ENCODE results near the gene RPTOR.

Gene RPTOR

GRCh38 chr17:80945736-80946135 is 401.1 kb downstream of the RPTOR start:
- DNase-seq (ENCODE audit: insufficient read length, low spot score) (no peak), FAIRE-seq (no peak)
- no peak for TF ChIP-seq POLR2A (IDR thresholded peaks at IDR 0.05; ENCODE audit: low read depth, low read length)

DNA sequence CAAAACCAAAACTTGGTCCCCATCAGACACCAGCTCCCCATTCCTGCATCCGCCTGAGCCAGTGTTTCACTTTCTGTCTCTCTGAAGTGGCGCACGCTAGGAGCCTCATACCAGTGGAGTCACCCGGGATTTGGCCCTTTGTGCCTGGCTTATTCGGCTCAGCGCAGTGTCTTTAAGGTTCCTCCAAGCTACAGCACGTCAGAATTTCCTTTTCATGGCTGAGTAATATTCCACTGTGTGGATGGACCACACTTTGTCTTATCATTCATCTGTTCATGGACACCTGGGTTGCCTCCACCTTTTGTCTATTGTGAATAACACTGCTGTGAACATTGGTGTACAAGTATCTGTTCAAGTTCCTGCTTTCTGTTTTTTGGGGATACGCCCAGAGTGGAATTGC is 401.8 kb downstream of the RPTOR start:
- DNase-seq (ENCODE audit: insufficient read length, low spot score) (no peak), FAIRE-seq (no peak)
- TF ChIP-seq POLR2A (IDR thresholded peaks at IDR 0.05; ENCODE audit: low read depth, low read length), result no peak

DNA sequence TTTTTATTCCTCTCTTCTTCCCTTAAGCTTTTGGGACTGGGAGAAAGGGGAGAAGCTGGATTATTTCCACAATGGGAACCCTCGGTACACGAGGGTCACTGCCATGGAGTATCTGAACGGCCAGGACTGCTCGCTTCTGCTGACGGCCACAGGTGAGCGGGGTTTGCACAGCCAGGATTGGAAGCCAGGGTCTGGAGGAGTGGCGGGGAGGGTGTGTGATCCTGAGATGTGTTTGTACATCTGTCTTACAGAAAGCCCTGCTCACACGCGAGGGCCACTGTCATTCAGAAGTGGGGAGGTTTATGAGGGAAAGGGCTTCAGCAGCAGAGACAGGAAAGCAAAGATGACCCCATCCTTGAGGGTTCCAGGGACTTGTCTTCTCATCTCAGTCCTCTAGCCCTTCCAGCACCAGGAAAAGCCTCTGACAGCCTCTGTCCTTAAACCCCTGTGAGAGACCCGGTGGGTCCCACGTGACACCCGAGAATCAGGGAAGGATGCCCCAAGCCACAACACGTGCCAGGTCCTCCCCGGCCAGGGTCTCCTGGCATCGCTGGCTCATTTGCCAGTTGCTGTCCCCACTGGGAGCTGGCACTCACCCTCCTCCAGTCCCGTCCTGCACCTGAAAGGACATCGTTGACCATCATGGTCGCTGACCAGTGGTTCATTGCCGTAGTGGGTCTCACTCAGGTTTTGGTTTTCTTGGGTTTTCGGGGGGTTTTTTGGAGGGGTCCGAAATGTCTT is 402.7 kb downstream of the RPTOR start:
- FAIRE-seq (no peak), DNase-seq (ENCODE audit: insufficient read length, low spot score) (no peak)
- no peak for TF ChIP-seq POLR2A (IDR thresholded peaks at IDR 0.05; ENCODE audit: low read depth, low read length)

DNA sequence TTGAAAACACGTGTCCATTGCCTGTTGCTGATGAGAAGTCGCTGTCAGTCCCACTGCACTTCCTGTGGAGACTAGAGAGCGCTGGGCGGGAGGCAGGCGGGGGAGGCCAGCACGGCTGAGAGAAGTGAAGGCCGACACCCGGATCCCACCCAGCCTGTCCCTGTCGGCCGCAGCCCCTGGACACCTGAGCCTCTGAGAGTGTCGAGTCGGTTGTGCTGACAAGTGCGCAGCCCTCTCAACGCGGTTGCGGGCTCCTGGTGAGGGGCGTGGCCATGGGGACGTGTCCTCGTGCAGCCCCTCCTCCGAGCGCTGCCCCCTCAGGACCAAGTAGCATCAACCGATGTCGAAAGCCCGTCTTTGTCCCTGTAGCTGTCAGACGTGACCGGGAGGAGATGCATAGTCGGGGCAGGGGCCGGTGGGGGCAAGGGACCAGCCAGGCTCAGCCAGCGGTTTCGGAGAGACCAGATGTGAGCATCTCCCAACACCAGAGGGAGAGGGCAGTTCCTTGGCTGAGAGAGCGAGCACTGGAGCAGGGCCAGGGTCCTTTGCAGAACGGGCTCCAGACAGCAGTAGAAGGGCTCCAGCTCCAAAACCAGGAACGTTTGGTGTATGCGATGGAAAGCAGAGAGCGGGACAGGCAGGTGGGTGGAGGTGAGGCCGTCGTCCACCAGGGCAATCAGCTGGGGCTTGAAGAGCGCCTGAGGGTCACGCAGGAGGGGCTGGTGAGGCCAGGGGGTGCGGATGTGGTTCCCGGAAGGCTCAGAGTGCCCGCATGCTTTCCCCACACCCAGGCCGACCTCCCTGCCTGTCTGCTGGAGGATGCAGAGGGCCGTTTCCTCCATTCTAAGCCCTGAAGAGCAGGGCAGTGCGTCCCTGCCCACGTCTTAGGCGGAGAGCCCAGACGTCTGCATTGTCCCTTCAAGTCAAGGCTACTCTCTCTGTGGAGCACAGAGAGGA is 403.7 kb downstream of the RPTOR start:
- no peak for FAIRE-seq
- no peak for TF ChIP-seq POLR2A (IDR thresholded peaks at IDR 0.05; ENCODE audit: low read depth, low read length)
- DNase-seq (ENCODE audit: insufficient read length, low spot score), result no peak

DNA sequence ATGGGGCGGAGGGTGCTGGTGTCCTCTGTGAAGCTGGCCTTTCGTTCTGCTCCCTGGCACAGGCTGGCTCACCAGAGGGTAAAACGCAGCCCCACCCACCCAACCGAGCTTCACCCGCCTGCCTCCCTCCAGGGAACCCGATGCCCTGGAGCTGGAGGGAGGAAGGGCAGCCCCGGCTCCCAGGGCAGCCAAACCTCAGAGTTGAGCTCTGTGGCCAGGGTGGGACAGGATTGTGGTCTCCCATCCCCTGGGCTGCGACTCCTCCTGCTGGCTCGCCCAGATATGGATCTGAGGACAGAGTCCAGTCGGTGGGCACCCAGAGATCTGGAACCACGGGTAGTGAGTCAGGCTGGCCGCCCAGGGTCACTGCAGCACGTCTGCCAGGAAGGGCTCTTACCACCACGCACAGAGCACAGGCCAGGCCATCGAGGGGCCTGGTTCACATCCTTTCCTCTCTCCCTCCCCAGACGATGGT is 404.4 kb downstream of the RPTOR start:
- no peak for TF ChIP-seq POLR2A (IDR thresholded peaks at IDR 0.05; ENCODE audit: low read depth, low read length)
- FAIRE-seq, result no peak
- no peak for DNase-seq (ENCODE audit: insufficient read length, low spot score)

DNA sequence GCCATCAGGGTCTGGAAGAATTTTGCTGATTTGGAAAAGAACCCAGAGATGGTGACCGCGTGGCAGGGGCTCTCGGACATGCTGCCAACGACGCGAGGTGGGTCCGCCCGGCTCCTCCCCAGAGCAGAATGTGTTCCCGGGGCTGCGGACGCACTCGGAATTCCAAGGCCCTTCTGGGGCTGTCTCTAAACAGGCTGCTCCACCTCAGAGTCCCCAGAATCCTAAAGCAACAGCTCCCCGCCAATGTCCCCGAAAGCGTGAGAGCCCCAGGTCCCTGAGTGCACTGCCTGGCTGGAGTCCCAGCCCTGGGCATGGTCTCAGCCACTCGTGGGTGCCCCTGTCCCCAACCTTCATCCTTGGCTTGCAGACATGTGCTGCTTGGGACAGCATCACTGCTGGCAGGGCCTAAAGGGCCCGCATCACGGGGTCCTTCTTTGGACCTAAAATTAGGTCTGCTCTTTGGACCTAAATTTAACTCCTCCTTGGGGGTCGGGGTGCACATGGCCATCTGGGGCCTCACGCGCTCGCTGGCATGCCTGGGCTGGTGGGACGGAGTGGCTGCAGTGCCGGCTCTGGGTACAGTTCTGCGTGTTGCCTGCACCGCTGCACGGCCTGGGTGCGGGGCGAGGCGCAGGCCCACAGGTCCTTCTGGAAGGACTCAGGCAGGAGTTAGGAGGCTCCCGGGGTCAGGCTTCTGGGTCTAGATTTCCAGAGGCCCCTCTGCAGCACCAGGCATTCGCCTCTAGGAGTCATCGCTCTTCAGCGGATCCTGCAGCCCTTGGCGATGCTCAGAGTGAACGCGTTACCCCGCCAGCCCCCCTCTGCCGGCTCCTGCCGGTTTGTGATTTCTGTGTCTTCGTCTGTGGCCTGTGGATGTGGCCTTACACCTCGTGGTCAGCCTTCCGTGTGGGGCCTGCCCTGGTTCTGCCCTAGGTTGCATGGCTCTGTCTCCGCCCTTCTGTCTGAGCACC is 405.1 kb downstream of the RPTOR start:
- no peak for TF ChIP-seq POLR2A (IDR thresholded peaks at IDR 0.05; ENCODE audit: low read depth, low read length)
- no peak for DNase-seq (ENCODE audit: insufficient read length, low spot score)
- no peak for FAIRE-seq

DNA sequence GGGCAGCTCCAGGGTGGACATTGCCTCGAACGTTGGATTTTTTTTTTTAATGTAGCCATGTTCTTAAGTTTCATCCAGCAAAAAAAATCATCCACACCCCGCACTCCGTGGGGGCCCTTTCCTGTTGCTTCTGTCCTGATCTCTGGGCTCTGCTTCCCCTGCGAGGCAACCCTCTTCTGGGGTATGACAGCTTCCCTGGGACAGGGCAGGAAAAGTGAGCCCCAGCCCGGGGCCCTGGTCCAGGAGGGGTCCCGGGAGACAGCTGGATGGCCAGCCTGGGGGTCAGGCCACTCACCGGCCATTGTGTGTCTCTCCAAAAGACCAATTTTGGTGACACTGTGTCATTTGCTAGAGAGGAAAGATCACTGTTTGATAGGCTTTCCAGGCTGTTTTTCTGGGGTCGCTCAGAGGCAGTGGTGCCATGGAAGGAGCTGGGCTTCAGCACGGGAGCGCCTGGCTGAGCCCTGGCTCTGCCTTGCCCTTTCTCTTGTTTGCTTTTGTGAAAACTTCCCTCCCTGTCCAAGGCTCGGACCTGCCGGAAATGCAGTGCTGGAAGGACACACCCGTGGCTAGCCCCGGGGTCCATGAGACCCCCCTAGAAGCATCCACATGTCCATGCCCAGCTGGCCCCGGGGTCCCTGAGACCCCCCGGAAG is 406.0 kb downstream of the RPTOR start:
- TF ChIP-seq POLR2A (IDR thresholded peaks at IDR 0.05; ENCODE audit: low read depth, low read length), result no peak
- DNase-seq (ENCODE audit: insufficient read length, low spot score) (no peak), FAIRE-seq (no peak)

DNA sequence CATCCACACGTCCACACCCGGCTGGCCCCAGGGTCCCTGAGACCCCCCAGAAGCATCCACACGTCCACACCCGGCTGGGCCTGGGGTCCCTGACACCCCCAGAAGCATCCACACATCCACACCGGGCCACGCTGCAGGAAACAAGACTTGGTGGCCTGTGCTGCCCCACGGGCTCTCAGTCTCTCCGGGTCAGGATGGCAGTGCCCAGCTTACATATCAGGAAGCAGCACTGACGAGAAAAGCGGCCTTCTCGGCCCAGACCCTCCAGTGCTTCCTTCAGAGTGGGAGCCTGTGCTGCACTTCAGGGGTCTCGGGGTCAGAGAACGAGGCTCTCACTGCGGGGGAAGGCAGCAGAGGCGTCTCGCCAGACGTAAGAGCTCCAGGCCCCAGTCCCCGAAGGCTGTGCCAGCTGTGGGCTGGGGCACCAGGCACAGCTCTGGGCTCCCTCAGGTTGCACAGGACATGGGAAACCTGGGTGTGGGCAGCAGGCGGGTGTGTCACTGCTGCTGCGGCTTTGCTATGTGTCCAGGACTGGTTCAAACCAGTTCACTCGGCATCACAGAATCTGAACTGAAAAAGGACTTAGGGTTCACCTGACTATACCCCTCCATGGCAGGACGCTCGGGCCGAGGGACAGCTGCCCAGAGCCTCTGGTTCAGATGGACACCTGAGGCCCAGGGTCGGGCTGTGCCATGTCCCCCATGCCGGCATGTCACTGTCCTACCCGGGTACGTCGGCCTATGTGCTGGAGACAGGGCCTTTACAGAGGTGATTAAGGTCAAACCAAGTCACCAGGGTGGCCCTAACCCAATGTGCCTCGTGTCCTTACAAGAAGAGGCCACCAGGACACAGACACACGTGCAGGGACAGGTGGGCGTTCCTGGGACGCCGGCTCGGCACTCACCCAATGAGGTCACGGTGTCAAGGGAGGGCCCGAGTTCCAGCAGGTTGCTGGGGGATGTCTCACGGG is 406.8 kb downstream of the RPTOR start:
- FAIRE-seq (no peak), DNase-seq (ENCODE audit: insufficient read length, low spot score) (no peak)
- TF ChIP-seq POLR2A (IDR thresholded peaks at IDR 0.05; ENCODE audit: low read depth, low read length), result no peak

- DNase-seq (ENCODE audit: insufficient read length, low spot score) (no peak), FAIRE-seq (no peak)
- no peak for TF ChIP-seq POLR2A (IDR thresholded peaks at IDR 0.05; ENCODE audit: low read depth, low read length)
These were observed 407.7 kb downstream of the RPTOR start for GRCh38 chr17:80952291-80952690.

- TF ChIP-seq POLR2A (IDR thresholded peaks at IDR 0.05; ENCODE audit: low read depth, low read length), result no peak
- FAIRE-seq (no peak), DNase-seq (ENCODE audit: insufficient read length, low spot score) (no peak)
These were observed 409.1 kb downstream of the RPTOR start for GRCh38 chr17:80953471-80954315.

DNA sequence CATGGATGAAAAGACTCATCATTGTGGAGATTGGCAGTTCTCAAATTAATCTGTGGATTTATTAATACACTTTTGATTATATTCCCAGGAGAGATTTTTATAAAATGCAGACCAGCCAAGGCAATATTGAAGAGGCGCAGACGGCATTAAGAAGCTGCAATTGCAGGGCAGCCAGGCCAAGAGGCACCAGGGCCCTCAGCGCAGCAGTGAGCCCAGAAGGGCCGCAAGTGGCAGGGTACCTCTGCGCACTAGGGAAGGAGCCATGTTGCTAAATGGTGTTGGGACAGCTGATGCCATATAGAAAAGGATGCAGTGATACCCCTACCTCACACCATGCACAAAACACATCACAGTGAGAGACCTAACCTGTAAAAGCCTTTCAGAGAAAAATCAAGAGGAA is 410.4 kb downstream of the RPTOR start:
- FAIRE-seq (no peak), DNase-seq (ENCODE audit: insufficient read length, low spot score) (no peak)
- no peak for TF ChIP-seq POLR2A (IDR thresholded peaks at IDR 0.05; ENCODE audit: low read depth, low read length)
